GM12892 (cell line): ENCODE measurements around the gene PRSS2.

ENCODE experiments used
- POLR2A ChIP-seq: IDR thresholded peaks from 2 replicates; pipeline ENCODE4 v1.6.1; 2011; ENCODE audit warnings: low read depth, low read length, control low read depth
- POLR2AphosphoS5 ChIP-seq: IDR thresholded peaks from 2 replicates; pipeline ENCODE4 v1.6.1; 2011; ENCODE audit warnings: low read depth, low read length, control low read depth
- TAF1 ChIP-seq: IDR thresholded peaks from 2 replicates; pipeline ENCODE4 v1.6.1; 2011; ENCODE audit warnings: low read depth, mild to moderate bottlenecking, control low read depth, low read length, borderline replicate concordance

GRCh38 chr7:142812437-142813215, 41.9 kb downstream of the PRSS2 start:
- TF ChIP-seq POLR2A: no peak
- TF ChIP-seq POLR2AphosphoS5: no peak
- TF ChIP-seq TAF1: no peak
